RPMI8226 (cell line): ENCODE data around the gene LAMB3.

ENCODE experiments used
- DNase-seq: peaks from one replicate; pipeline ENCODE4 v3.0.0-alpha.2; 2015

The LAMB3 gene

DNA sequence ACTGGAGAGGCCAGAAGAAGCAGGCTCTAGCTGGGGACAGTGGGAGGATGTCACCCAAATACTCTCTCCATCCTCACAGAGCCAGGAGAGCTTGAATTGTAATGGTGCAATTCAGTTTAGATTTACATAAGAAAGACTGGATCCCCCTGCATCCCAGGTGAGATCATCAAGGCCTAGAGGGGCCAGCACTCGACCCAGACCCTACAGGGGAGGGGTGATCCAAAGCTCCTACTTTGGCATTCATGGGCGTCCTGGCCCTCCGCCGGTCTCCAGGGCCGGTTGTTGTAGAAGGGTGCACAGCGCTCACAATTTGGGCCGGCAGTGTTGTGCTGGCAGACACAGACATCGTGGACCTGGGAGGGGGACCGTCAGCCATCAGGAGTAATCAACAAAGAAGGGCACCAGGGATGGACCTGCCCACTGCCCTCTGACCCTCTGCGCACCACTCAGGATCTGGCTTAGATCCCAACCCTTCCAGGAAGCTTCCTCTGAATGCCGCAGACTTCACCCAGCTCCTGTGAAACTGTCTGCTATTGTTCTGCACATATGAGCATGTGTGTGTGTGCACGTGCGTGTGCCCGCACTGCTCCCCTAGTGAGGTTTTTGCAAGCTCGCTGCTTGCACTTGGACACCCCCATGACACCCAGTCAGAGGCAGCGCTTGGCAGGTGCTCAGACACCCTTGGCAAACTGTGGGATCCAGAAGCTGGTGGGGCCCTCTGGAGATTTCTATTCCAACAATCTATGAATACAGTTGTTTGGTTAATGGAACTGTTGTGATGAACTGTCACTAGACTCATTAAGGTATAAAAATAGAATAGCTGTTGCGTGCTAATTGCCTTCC lies 21.6 kb downstream of the LAMB3 start:
- no peak for DNase-seq

DNA sequence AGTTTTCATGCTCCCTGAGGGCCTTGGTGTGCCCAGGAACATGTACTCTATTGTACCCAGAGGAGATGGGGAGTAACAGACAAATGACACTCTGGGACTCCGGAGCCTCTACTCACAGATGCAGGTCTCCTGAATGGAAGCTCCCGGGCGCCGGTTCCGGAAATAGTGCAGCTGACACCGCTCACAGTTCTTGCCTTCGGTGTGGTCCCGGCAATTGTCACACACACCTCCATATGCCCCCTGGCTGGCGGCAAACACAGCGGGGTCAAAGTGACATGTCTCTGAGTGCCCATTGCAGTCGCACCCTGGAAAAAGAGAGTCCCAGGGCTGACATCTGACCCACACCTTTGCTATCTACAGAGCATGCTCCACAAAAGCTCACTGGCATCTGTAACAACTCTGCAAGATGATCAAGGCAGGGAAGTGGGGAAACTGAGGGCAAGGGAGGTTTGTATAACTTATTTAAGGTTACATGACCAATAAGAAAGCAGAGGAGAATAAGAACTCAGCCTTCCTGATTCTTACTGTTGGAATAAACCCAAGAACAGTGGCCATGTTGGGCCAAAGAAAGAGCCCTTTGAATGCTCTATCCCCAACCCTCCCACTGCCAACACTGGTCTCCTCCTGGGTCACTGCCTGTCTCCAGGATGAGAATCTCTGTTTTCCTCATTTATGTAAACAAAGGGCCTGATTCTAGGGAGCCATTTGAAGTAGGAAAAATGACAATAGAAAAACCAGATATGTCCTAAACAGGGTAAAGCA lies 22.4 kb downstream of the LAMB3 start:
- no peak for DNase-seq

- no peak for DNase-seq
These were observed 23.5 kb downstream of the LAMB3 start for GRCh38 chr1:209628618-209629299.

GRCh38 chr1:209627732-209628196 lies 24.5 kb downstream of the LAMB3 start:
- peak; percentile 78 for DNase-seq

- DNase-seq: no peak
These were observed 25.0 kb downstream of the LAMB3 start for GRCh38 chr1:209627027-209627731.

DNA sequence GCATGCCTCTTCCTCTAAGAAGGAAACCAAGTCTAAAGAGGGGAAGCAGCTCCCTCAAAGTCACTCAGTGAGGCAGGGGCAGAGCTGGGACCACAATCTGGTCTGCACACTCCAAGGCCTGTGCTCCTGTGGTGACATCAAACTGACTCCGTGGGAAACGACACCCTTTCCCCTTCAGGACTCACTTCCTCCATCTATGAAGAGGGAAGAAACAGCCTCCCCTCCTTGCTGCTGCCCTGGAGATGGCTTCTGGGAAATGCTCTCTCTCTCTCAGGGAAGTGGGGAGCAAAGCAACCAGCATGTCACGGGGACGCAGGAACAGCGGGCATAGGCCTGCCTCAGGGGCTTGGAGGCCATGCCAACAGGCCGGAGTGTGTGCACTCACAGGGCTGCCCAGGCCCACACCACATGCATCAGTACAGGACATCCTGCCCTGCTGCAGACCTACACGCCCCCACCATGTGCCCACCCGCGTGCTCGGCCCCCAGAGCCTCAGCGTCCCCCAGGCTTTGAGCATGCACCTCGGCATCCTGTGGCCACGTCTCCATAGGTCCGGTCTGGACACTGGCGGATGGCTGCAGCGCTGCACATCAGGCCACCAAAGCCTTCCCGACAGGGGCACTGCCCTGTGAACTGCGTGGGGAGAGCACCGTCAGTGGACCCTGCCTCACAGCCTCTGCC lies 25.7 kb downstream of the LAMB3 start:
- DNase-seq: no peak

DNA sequence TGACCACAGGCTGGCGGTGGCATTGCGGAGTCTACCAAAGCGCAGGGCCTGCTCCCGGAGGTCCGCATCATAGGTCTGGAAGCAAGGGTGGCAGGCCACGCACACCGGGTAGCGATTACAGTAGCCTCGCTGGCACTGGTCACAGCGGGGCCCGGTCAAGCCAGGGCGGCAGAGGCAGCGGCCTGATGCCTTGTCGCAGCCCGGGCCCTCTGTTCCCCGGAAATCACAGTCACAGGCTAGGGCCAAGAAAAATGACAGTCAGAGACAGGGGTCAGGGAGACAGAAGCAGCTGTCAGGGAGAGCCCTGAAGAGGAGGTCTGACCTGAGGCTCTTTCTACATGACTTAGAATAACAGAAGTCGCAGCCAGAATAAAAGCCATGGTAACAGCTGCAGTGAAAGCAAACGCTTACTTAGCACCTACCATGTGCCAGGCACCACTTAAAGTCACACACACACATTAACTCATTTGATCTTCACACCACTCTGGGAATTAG lies 26.4 kb downstream of the LAMB3 start:
- DNase-seq: peak; percentile 39

GRCh38 chr1:209624558-209625549 lies 27.4 kb downstream of the LAMB3 start:
- no peak for DNase-seq

DNA sequence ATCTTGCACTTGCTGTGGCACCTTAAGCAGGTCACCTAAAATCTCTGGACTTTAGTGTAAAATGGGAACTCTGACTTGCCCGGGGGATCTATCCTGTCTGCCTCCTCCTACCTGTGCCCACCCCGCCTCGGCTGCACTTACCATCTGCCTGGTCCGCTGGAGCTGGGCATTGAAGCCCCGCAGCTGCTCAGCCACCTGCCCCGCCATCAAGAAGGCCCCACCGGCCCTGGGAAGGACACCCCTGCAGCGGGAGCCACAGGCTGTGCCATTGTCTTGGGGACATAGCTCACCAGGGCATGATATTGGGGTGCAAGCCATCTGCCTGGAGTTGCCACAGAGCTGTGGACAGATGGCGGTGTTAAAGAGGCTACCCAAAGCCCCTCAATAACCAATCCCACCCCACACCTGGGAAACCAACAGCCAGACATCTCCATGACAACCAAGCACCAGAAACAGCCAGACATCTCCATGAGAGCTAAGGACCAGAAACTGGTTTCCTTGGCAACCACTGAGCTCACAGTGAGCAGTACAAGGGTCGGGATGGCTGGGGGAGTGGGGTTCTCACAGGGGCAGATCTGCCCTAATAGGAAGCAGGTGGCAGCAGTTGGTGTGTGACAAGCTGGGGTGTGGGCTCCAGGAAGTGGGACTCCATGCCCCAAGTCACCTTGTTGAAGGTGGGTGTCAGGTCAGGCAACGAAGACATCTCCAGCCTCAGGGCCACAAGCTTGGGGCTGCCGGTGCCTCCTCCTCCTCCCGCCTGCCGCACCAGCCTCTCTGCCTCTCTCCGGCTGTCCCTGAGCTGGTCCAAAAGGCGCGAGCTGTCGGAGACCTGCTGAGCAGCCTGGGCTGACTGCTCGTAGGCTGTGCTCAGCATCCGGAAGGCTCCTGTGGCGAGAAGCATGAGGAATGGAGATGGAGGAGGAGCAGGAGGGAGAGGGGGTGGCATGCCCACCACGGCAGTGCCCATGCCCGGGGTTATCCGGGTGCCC lies 29.1 kb downstream of the LAMB3 start:
- DNase-seq: no peak

GRCh38 chr1:209621741-209622655 lies 30.2 kb downstream of the LAMB3 start:
- DNase-seq: no peak

DNA sequence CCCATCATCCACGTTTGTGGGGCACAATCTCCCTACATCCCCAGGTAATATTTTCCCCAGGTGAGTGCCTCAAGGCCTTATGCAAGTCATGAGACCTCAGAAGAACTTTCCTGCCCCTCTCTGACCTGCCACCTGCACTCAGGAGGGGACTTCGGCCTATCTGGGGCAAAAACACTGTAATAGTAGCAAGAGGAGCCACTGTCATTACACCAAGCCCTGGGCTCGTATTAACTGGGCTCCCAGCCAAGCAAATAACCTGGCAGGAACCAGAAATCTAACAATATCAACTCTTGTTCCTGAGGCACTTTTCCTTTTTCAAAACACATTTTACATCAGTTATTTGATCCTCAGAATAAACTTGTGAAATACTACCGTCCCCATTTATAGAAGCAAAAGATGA lies 30.9 kb downstream of the LAMB3 start:
- DNase-seq: no peak

GRCh38 chr1:209620487-209620884 lies 31.7 kb downstream of the LAMB3 start:
- no peak for DNase-seq

DNA sequence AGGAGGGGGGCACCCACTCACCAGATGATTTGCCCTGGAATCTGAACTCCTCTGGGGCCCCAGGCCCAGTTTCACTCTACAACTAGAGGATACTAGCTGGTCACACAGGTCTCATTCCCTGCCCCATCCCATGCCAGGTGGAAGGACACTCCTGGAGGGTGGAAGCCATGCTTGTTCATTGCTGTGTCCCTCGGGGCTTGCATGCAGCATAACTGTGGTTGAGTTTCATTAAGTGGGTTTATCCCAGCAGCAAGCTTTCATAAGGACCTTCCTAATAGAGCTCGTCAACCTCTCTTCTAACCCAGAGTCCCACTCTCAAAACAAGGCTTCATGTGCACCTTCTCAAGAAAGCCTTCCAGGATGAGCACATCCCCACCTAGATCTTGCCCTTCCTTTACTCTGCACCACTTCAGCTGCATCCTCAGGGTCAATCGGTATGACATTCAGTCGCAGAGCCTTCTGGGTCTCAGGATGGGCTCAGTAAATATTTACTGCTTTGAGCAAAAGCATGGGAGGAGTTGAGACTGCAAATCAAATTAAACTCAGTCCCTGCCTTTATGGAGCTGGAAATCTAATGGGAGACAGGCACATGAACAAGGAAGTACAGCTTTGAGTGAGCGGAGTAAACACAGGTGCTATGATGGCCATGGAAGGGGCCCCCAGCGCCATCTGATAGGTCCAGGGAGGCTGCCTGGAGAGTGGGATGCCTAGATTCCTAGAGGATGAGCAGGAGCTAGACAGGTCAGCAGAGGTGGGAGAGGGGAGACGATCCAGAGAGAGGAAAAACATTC lies 32.3 kb downstream of the LAMB3 start:
- DNase-seq: no peak

GRCh38 chr1:209618756-209619420 lies 33.3 kb downstream of the LAMB3 start:
- no peak for DNase-seq

- DNase-seq: no peak
These were observed 33.9 kb downstream of the LAMB3 start for GRCh38 chr1:209618291-209618690.

DNA sequence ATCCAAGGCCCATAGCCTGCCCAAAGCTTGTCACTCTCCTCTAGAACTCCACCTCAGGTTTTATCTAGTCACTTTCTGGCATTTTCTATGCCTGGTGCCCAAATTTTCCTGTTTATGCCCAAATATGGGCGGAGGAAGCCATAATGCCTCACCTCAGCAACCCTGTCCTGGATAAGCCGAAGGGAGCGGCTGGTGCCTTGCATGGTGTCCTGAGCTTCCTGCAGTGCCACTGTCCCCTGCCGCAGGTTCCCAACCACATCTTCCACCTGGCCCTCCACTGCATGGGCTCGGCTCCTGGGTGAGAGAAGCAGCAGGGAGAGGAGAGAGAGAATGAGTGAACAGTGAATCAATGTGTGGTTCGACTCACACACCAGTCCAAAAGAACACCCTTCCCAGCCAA lies 34.5 kb downstream of the LAMB3 start:
- no peak for DNase-seq
